Endometrium (tissue), 2 donors: Measurements from ENCODE around the gene ITGA4.

Source experiments
- FAIRE-seq: peaks from 2 replicates; lab custom pipeline; 2012; peaks lifted over from hg19 to GRCh38; lab: Jason Lieb, UNC
- donor health status: control.
- donor health status: control.

The ITGA4 gene

DNA sequence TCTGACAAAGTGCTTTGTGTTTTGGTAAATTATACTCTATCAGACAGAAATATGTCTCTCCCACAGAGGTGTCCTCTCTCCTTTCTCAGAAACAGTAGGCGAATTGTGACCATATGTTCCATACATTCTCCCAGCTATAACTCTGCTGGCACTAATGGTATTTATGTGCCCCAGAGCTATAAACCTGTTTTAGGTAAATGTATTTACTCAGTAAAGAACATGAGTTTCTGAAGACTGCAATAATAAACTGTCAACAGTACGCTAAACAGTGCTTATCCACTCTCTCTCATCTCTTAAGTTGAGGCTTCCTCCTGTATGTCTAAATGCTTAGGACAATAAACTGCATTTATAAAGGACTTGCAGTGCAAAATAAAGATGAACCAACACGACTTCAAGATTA is 58.5 kb downstream of the ITGA4 start:
- no peak for FAIRE-seq

DNA sequence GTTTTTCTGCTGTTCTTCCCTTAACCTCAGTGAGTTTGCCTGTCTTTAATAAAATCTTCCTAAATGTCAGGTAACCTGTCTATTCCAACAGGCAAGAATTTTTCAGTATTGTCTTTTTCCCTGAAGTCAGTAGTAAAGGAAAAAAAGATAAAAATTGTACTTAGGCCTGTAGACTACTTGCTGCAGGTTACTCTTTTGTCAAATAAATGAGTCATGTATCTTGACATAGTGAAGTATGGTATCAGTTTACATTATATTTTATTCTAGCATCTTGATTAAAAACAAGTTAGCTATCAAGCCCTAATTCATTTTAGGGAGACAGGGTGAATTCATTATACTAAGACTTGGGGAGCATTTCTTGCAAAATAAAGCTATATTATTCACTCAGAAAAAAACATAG is 59.8 kb downstream of the ITGA4 start:
- FAIRE-seq = no peak

DNA sequence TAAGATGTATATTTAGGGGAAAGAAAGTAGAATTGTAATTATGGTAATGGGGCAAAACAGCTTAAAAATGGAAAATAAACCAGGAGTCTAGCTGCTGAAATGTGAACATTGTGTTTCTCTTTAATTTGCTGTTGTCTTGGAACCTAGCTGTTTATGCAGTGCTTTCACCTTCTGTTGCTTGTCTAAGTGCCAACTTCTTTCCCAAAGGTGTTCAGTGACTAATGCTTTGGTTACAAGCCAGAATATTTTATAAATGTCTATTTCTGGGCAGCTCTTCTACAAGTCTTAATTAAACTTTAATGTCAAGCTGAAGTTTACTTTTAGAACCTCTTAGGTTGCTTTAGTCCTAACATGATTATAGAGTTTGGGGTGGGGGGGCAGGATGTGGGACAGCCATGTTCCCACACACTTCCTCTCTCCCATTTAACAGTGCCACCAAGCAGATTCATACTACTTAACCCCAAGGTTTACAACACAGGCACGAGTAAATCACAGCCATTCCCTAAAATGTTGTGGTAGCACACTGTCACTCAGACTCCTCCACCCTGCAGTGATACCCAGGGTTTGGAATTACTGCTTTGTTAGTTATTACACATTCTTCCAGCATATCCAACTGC is 60.6 kb downstream of the ITGA4 start:
- FAIRE-seq = no peak

DNA sequence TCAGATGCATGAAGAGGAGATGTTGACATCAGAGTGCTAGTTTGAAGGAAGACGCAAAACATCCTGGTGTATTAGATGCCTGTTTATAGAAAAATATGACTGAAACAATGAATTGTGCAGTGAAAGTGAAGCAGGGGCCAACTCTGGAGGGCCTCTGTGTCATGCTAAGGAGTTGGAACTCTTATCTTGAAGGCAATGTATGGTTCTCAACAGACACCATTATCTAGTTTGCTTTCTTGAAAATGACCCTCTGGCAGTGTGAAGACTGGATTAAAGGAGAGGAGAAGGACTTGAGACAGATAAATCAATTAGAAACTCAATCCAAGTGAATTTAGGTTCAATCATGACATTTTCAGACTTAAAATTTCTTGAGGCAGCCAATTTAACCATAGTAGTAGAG is 63.1 kb downstream of the ITGA4 start:
- no peak for FAIRE-seq

DNA sequence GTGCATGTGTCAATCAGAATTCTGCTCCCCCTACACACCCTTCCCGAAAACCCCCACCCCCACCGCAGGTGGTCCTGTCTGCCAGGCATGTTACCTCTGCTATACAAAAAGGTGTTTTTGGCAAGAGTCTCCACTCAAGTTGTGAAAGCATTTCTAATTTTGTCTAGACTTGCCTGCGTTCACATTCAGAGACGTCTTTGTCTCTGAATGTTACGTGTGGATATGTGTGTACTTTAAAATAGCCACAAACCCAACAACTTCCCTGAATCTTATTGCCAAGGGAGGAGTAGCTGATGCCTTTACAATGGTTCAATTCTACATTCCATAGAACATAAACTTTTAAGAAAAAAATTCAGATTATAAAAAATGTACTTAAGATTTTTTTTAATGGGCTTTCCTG is 66.6 kb downstream of the ITGA4 start:
- FAIRE-seq = no peak

DNA sequence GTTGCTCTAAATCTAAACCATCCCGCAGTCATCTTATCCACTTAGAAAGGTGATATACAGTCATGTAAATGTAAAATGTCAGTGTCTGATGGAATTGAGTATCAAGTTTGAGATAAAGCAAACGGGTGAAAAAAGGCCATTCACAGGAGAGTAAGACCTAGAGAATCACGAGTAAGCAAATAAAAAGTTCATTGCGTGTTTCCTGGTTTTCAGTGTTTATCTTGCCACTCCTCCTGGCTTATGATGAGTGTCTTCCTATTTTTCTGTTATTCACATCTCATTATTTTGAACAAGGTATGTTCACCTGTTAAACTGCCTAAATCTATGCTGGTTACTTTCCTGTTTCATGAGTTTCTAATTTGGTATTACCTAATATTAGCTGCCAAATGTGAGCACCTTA is 68.8 kb downstream of the ITGA4 start:
- FAIRE-seq = no peak

DNA sequence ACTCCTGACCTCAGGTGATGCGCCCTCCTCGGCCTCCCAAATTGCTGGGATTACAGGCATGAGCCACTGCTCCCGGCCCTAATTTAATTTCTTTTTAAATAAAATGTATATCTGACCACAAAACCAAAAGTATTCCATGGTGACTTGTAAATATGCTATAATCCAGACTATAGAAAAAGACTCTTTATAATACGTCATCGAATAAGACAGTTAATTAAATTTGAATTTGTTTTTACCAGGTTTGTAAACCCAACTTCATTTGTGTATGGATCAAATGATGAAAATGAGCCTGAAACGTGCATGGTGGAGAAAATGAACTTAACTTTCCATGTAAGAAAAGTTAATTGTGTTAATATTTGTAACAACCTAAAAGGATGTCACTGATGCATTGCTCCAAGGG is 69.9 kb downstream of the ITGA4 start:
- no peak for FAIRE-seq

DNA sequence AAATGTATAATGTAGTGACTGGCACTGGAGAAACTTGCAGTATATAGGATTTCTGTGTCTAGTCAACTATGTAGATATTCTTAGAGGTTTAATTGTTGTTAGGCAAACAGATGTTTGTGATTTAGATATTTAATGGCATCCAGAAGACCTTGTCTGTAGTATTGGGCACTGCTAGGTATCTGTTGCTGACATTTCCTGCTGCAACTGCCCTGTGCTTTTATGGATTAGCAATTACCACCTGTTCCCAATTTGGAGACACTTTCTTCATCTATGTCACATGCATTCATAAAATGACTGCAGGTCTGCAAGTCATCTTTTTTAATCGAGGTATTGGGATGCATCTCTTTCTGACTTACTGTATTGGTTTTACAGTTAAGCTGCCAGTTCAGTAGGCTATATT is 71.3 kb downstream of the ITGA4 start:
- no peak for FAIRE-seq

DNA sequence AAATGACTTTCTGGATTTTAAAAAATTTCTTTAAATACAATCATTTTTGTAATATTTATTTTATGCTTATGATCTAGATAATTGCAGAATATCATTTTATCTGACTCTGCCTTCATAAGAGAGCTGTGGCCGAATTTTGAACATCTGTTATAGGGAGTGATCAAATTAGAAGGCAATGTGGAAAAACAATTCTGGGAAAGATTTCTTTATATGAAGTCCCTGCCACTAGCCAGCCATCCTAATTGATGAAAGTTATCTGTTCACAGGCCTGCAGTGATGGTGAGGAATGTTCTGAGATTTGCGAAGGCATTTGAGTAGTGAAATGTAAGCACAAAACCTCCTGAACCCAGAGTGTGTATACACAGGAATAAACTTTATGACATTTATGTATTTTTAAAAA is 79.5 kb downstream of the ITGA4 start:
- FAIRE-seq = no peak

DNA sequence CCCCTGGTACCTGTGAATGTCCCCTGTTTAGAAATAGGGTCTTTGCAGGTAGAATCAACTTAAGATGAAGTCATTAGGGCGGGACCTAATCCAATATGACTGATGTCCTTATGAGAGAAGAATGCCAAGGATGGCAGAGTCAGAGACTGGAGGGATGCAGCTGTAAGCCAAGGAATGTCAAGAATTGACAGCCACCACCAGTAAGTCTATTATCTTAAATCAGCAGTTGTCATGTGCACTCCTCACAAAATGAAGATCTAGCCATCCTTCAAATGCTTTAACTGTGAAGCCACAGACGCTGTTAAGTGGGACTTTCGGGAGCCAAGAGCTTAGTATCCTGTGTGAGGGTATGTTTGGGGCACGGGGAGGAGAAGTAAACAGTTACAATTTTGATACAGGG is 83.2 kb downstream of the ITGA4 start:
- FAIRE-seq = no peak

DNA sequence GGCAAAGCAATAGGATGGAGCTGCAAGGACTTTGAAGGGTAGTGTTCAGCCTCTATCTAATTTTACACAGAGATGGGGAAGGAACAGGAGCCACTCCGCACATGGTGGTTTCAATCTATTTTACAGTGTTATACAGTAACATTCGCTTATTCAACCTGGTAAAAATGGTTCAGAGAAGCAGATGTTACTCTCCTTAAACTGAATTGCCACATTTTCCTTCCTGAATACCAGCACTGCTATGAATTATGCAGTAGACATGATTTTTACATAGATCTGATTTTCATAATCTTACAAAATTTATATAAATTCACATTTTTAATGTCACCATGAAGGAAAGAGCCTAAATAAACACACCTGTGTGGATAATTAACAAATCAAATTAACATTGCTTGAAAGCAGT is 85.0 kb downstream of the ITGA4 start:
- no peak for FAIRE-seq

DNA sequence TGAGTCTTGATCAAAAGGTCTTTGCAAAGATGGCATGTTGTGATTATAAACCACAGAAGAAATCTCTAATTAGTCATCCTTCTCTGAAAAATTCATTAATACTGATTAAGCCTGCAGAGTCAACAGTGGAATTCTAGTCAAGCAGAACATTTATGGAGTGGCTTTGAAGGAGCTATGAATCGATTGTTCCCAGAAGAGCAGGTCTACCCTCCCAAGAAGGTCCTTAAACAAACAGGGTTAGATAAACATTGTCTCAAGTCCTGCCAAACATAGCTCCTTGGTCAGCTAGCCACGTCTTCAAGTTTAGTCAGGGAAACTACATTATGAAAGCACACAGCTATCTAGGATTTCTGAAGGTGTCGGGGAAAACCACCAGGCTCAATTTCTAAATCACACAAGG is 88.9 kb downstream of the ITGA4 start:
- FAIRE-seq = no peak

DNA sequence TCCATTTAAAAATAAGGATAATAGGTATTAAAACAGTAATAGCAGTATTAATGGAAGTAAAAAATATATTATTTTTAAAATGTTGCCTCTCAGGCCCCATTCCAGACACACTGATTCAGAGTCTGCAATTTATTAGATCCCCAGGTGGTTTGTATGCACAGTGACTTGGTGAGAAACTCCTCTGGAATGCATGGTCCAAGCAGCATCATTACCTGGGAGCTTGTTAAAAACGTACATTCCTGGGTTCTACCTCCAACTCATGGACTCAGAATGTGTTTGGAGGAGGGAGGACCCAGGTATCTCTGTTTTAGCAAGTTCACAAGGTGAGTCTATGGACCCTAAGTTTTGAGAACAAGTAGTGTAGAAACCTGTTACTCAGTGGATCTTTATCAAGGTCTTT is 95.6 kb downstream of the ITGA4 start:
- no peak for FAIRE-seq

DNA sequence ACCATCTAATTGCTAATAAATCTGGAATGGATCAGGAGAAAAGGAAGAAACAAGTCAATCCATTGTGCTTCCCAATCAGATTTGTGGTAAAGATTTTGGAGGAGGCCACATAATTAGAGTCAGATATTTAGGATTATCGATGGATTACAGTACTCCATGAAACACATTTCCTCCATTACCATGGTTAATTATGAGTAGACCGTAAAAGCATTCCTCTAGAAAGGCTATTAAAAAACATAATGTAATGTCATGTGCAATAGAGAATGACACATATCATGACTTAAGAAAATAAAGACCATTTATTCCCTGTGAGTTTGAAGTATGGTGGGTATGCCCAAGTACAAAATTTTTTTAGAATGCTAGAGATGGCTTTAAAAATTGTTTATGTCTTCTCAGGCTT is 96.1 kb downstream of the ITGA4 start:
- no peak for FAIRE-seq

DNA sequence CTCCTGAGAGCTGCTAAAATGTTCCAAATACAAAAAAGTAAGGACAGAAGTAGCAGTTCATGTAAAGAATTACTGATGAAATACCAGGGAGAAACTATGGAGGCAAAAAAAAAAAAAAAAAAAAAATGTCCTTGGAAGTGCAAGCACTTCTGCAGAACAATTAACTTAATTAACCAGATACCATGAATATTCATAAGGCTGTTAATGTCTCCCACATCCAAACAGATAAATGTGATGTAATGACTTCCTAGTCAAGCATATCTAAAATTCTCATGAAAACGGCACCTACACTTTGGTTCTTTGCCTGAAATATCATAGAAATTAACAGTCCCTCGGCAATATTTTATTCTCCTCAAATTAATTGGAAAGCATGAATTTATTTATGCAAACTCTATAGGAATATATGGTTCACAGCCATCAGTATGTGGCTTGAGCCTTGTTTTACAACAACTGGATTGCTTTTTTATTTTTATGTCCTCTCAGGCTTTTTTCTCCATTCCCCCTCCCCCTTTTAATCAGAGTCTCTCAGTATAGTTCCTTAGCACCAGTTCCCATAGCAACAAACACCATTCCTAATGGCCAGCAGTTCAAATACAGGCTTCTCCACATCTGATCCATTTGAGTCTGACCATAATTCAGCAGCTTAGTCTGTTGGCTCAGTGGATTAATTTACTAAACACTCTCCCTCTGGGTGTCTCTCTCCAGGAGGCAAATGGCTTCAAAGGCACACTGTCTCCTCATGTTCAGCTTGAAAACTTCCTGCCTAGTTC is 97.1 kb downstream of the ITGA4 start:
- FAIRE-seq = no peak

DNA sequence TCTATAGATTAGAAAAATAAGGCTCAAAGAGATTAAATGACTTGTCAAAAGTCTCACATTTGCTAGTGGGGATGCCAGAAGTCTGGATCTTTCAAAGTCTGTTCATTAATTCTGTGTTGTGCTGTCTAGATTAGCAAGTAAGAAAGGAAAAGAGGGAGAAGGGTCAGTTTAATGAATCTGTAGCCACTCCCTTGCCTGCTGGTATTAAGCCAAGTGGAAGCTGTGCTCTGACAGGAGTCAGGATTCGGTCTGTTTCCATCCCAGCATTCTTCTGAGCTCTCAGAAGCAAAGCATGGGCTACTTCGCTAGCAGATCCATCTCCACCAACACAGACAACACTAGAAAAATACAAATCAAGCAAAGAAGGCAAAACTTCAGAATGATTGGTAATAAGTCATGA is 101.2 kb downstream of the ITGA4 start:
- FAIRE-seq = no peak

DNA sequence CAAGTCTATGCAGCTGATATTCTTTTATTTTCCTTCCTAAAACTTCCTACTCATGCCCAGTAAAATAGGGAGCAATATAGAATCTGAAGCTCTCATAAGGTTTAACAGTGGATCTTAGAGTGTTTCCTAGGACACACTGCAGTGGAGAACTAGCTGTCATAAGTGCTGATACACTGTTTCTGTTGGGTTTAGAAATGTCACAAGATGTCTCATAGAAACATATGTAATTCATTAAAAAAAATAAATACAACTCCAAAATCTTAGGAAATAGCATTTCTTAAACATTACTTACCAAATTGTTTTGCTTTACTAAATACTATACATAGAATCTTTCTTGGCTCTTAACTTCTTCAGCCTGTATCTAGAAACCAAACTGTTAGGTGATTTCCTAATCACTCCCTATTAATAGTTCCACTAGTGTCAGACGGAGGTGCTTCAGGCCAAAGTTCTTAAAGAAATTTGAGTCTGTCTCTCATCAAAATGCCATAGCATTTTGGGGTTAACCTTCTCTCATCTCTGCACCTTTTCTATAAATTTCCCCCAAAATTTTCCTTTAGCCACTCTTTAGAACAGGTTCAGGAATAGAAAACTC is 106.0 kb downstream of the ITGA4 start:
- FAIRE-seq = no peak

DNA sequence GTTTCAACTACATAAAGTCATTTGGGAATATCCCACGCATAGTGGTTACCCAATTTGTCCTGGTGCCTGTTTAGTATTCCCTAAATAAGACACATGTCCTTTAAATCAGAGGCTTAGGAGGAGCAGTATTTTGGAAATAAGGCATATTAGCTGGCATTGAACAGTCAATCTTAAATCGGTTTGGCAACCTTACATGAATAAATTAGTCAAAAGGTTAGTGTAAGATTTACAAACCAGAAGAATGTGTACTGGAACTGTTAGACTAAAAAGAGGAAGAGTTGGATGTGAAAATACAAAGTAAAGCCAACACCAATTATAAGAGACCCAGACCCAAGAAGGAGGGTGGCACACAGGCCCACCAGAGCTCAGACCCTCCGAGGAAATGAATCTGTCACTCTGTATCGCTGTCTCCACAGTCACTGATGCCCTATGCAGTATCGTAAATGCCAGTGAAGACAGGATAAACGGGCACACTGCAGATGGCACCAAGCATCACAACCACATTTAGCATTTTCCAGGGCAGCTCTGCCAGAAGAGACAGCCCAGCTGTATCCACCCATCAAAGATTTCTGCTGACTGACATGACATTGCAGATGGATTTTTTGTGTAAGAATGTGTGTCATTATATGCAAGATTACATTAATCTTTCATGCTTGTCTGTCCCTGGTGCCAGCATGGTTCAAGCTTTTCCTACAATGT is 109.3 kb downstream of the ITGA4 start:
- FAIRE-seq = no peak

DNA sequence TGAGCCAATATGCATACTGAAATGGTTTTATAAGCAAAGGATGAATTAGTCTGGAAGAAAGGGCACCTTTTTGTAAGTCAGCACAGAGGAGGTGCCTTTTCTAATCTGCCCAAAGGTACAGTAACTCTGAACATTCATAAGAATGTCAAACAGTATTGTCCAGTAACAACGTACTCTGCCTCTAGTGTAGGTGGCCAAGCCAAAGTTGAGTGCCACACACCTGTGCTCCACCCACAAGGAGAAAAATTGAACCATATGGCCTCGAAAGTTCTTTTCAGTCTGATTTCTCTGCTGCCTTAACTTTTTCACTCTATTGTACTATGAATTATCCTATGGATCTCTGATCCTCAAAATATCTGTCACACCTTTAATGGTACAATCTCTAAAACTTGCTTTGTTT is 112.9 kb downstream of the ITGA4 start:
- no peak for FAIRE-seq

DNA sequence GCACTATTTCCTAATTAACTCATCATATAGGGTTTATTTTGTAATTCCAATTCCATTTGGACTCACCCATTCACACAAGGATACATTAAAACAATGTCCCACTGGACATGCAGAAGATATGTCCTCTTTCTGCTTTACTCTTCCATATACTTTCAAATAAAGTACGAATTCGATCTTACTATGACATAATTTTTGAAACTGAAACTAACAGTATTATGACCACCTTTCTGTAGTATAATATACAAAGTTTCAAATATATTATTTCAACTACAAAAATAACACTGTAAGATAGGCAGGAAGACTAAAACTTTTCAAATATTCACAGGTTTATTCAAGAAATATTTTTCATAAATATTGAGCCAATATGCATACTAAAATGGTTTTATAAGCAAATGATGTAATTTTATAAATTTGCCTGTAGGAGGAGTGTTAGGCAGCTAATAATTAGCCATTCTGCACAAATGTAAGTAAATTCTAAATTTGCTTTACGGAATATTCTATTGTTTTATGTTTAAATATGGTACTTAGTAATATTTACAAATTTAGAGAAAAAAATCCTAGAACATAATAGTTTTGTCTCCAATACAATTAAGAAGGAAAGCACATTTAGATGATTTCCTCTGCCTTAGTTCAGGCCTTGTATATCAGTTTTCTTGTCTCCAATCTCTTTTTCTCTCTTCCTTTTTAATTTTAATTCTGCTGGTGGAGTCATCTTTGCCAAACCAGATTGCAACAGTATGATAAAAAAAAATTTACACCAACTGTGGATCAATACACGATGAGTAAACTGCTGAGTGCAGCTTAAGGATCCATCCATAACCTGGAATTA is 113.9 kb downstream of the ITGA4 start:
- FAIRE-seq = peak; percentile 83

DNA sequence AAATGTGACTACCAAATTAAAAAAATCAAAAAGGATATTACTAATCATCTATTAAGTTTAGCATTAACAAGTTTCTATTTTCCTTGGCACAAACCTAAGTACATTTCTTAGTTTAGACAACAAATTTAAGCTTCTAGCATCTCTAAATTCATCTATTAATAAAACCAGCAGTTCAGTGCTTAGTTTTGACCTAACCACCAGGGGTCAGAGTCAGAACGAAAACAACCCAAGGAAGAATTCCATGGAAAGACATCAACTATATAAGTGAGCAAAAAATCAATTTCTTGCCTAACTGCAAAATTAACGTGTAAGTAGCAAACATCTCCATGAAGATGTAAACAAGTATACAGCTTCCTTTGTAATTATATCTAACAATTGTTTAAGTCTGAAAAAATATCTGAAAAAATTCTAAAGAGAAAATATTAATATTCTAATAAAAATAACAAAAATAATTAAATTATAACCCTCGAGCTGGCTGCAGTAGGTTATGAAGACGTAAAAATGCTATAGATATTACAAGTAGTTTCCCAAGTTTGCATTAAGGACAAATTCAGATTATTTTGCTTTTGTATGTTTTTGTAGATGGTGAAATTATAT is 116.1 kb downstream of the ITGA4 start:
- FAIRE-seq = peak; percentile 60

DNA sequence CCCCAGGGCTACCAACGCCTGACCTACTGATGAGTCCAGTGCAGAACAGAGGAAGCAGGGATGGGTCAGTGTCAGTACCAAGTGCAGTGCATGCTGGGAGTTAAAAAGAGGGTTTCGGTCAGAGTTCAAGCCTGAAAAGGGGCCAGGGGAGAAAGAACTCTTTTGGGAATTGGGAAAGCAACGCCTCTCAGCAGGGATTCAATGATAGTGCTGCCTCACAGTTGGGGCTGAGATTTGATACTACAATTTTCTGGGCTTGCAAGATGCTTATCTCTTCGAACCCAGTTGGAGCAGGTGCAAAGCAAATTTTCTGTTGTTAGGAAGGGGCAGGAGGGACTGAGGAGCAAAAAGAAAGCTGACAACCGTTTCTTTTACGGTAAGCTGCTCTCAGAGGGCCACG is 117.1 kb downstream of the ITGA4 start:
- no peak for FAIRE-seq
